Gastroesophageal sphincter (tissue), 3 donors: ENCODE data around the gene ZDHHC11B.
"Not testable (repeated sequence)": the region's sequence is repeated elsewhere in the genome, so short reads cannot be mapped to it uniquely, and the experiment has no call there.

ENCODE experiments used
- CTCF ChIP-seq, 4 experiments: fragments of 200-600 bp in 2 of 4; fragments of 450-650 bp in 2 of 4; sonication (generic) in 1 of 4; IDR thresholded peaks; one replicate each; pipeline ENCODE4 v1.5.1; 2017 to 2019; ENCODE audit warnings: antibody characterized with exemption in 4 of 4, mild to moderate bottlenecking in 2 of 4, moderate library complexity in 2 of 4
- POLR2A ChIP-seq, 2 donors: fragments of 450-650 bp; IDR thresholded peaks; one replicate each; pipeline ENCODE4 v1.6.1; 2017; ENCODE audit warnings: antibody characterized with exemption in 2 of 2, mild to moderate bottlenecking in 2 of 2, moderate library complexity in 1 of 2
- POLR2AphosphoS5 ChIP-seq: sonication (generic); formaldehyde crosslinking; IDR thresholded peaks from one replicate; pipeline ENCODE4 v1.6.1; 2017; ENCODE audit warnings: antibody characterized with exemption

GRCh38 chr5:713686-714085, 70.8 kb downstream of the ZDHHC11B start:
- not testable (repeated sequence) for TF ChIP-seq POLR2AphosphoS5; CTCF (IDR thresholded peaks at IDR 0.05); POLR2A (IDR thresholded peaks at IDR 0.05)
